ENCODE data around the gene NFAT5. TPM values are rescaled to one million over a fixed set of nuclear protein-coding genes. Genes with fewer than 3 reads are reported as not detected.

The NFAT5 gene
- total RNA-seq, 5 donors from 2014 or later (not counting 1 experiment from before 2014, with no cell fraction given): 24.3 to 33.7 (median 27.8) TPM

- no peaks in the 10 kb centered on the region for H3K36me3 ChIP-seq (ENCODE audit: control insufficient read depth in 2 of 2, extremely low read depth in 1 of 2, insufficient read depth in 1 of 2, low read length in 1 of 2)
- H3K36me3 Mint-ChIP-seq: peaks cover 13% of the 10 kb centered on the region
- no peak overlapping the region for H3K27ac ChIP-seq (ENCODE audit: low read length)
- no peak overlapping the region for H3K4me3 Mint-ChIP-seq
- CTCF ChIA-PET: no interaction called here
- no peaks in the 10 kb centered on the region for H3K4me1 ChIP-seq (ENCODE audit: control insufficient read depth in 1 of 2, extremely low read depth in 1 of 2, insufficient read depth in 2 of 2, low read length in 2 of 2)
- no peaks in the 10 kb centered on the region for H3K9me3 Mint-ChIP-seq
- no CpG with 5 or more reads among the region's 1 CpG for WGBS (ENCODE audit: insufficient coverage)
- POLR2A ChIA-PET: interaction anchor here in 1 of 2 donors (0.5 kb wide), 1 partner anchor 12 kb away, joined by 6 read pairs; no protein-coding TSS in a partner anchor
- H3K9me3 ChIP-seq: no peaks in the 10 kb centered on the region
- DNase-seq (peak in 1 of 35 experiments; percentile 5), ATAC-seq (replicated peaks in 1 of 4) (peak in 3 of 4 experiments; percentile 13 to 42 (median 42))
- H3K4me3 ChIP-seq (ENCODE audit: control insufficient read depth in 1 of 2, extremely low read depth in 1 of 2, low read length in 1 of 2): no peak overlapping the region
- peak overlapping the region; percentile 4 to 38 for H3K27ac Mint-ChIP-seq
- no peaks in the 10 kb centered on the region for H3K27me3 Mint-ChIP-seq
- H3K4me1 Mint-ChIP-seq: peaks cover 58 to 66% (median 62%) of the 10 kb centered on the region in 3 donors
- H3K27me3 ChIP-seq (replicated peaks in 1 of 2; ENCODE audit: control insufficient read depth in 2 of 2, extremely low read depth in 1 of 2, insufficient read depth in 2 of 2, low read length in 1 of 2): no peaks in the 10 kb centered on the region
These were observed 47.8 kb downstream of the NFAT5 start for GRCh38 chr16:69613378-69614154.

- no peaks in the 10 kb centered on the region for H3K36me3 ChIP-seq (ENCODE audit: control insufficient read depth in 2 of 2, extremely low read depth in 1 of 2, insufficient read depth in 1 of 2, low read length in 1 of 2)
- no peak overlapping the region for H3K4me3 ChIP-seq (ENCODE audit: control insufficient read depth in 1 of 2, extremely low read depth in 1 of 2, low read length in 1 of 2)
- POLR2A ChIA-PET: no interaction called here
- CTCF ChIA-PET: no interaction called here
- Mint-ChIP-seq H3K4me3 (no peak overlapping the region), H3K9me3 (no peaks in the 10 kb centered on the region), H3K27ac (peak overlapping the region in 1 of 2 donors; percentile 11), H3K4me1 (peaks cover 58 to 62% (median 60%) of the 10 kb centered on the region in 3 donors), H3K36me3 (peaks cover 14% of the 10 kb centered on the region), H3K27me3 (no peaks in the 10 kb centered on the region)
- ATAC-seq (replicated peaks in 1 of 4): no peak
- no peak overlapping the region for H3K27ac ChIP-seq (ENCODE audit: low read length)
- no peaks in the 10 kb centered on the region for H3K27me3 ChIP-seq (replicated peaks in 1 of 2; ENCODE audit: control insufficient read depth in 2 of 2, extremely low read depth in 1 of 2, insufficient read depth in 2 of 2, low read length in 1 of 2)
- no peaks in the 10 kb centered on the region for H3K4me1 ChIP-seq (ENCODE audit: control insufficient read depth in 1 of 2, extremely low read depth in 1 of 2, insufficient read depth in 2 of 2, low read length in 2 of 2)
- no peak for DNase-seq
- H3K9me3 ChIP-seq: no peaks in the 10 kb centered on the region
- 100% methylated on average over 1 of the region's 2 CpGs for WGBS (ENCODE audit: insufficient coverage)
These were observed 49.8 kb downstream of the NFAT5 start for GRCh38 chr16:69615528-69615927.

- no peaks in the 10 kb centered on the region for H3K27me3 Mint-ChIP-seq
- H3K36me3 Mint-ChIP-seq: peaks cover 16% of the 10 kb centered on the region
- Histone ChIP-seq H3K4me3 (ENCODE audit: control insufficient read depth in 1 of 2, extremely low read depth in 1 of 2, low read length in 1 of 2) (no peak overlapping the region), H3K27ac (ENCODE audit: low read length) (no peak overlapping the region), H3K9me3 (no peaks in the 10 kb centered on the region), H3K36me3 (ENCODE audit: control insufficient read depth in 2 of 2, extremely low read depth in 1 of 2, insufficient read depth in 1 of 2, low read length in 1 of 2) (no peaks in the 10 kb centered on the region), H3K4me1 (ENCODE audit: control insufficient read depth in 1 of 2, extremely low read depth in 1 of 2, insufficient read depth in 2 of 2, low read length in 2 of 2) (no peaks in the 10 kb centered on the region), H3K27me3 (replicated peaks in 1 of 2; ENCODE audit: control insufficient read depth in 2 of 2, extremely low read depth in 1 of 2, insufficient read depth in 2 of 2, low read length in 1 of 2) (no peaks in the 10 kb centered on the region)
- H3K9me3 Mint-ChIP-seq: no peaks in the 10 kb centered on the region
- no peak overlapping the region for H3K27ac Mint-ChIP-seq
- ChIA-PET CTCF (interaction anchor here in 1 of 2 donors (0.7 kb wide), 1 partner anchor 52 kb away, joined by 5 read pairs; no protein-coding TSS in a partner anchor), POLR2A (no interaction called here)
- H3K4me1 Mint-ChIP-seq: peaks cover 55 to 60% (median 57%) of the 10 kb centered on the region in 3 donors
- no peak for DNase-seq
- 100% methylated on average over 4 of the region's 4 CpGs for WGBS (ENCODE audit: insufficient coverage)
- no peak overlapping the region for H3K4me3 Mint-ChIP-seq
- no peak for ATAC-seq (replicated peaks in 1 of 4)
These were observed 50.3 kb downstream of the NFAT5 start for GRCh38 chr16:69616082-69616481.

- Histone ChIP-seq H3K4me1 (ENCODE audit: control insufficient read depth in 1 of 2, extremely low read depth in 1 of 2, insufficient read depth in 2 of 2, low read length in 2 of 2) (no peaks in the 10 kb centered on the region), H3K27ac (ENCODE audit: low read length) (no peak overlapping the region), H3K9me3 (no peaks in the 10 kb centered on the region), H3K36me3 (ENCODE audit: control insufficient read depth in 2 of 2, extremely low read depth in 1 of 2, insufficient read depth in 1 of 2, low read length in 1 of 2) (no peaks in the 10 kb centered on the region), H3K4me3 (ENCODE audit: control insufficient read depth in 1 of 2, extremely low read depth in 1 of 2, low read length in 1 of 2) (no peak overlapping the region), H3K27me3 (replicated peaks in 1 of 2; ENCODE audit: control insufficient read depth in 2 of 2, extremely low read depth in 1 of 2, insufficient read depth in 2 of 2, low read length in 1 of 2) (no peaks in the 10 kb centered on the region)
- H3K27ac Mint-ChIP-seq: no peak overlapping the region
- no peaks in the 10 kb centered on the region for H3K27me3 Mint-ChIP-seq
- H3K36me3 Mint-ChIP-seq: peaks cover 16% of the 10 kb centered on the region
- ChIA-PET CTCF (interaction anchor here in 1 of 2 donors (0.6 kb wide), 1 partner anchor 783 kb away, joined by 3 read pairs; no protein-coding TSS in a partner anchor), POLR2A (interaction anchor here (0.6 kb wide), 2 partner anchors 30 to 64 kb away, joined by 5 to 15 read pairs; no protein-coding TSS in a partner anchor)
- peaks cover 38 to 45% (median 43%) of the 10 kb centered on the region in 3 donors for H3K4me1 Mint-ChIP-seq
- H3K4me3 Mint-ChIP-seq: no peak overlapping the region
- ATAC-seq (replicated peaks in 1 of 4) (no peak), DNase-seq (no peak)
- no CpG with 5 or more reads among the region's 1 CpG for WGBS (ENCODE audit: insufficient coverage)
- H3K9me3 Mint-ChIP-seq: no peaks in the 10 kb centered on the region
These were observed 52.5 kb downstream of the NFAT5 start for GRCh38 chr16:69618307-69618706.

- H3K27me3 Mint-ChIP-seq: no peaks in the 10 kb centered on the region
- ATAC-seq (replicated peaks in 1 of 4) (no peak), DNase-seq (no peak)
- POLR2A ChIA-PET: interaction anchor here (0.6 kb wide), 2 partner anchors 30 to 63 kb away, joined by 5 to 15 read pairs; no protein-coding TSS in a partner anchor
- CTCF ChIA-PET: interaction anchor here (0.6 to 0.9 kb wide), 2 partner anchors 54 to 783 kb away, joined by 3 to 4 read pairs; no protein-coding TSS in a partner anchor
- Histone ChIP-seq H3K4me1 (ENCODE audit: control insufficient read depth in 1 of 2, extremely low read depth in 1 of 2, insufficient read depth in 2 of 2, low read length in 2 of 2) (no peaks in the 10 kb centered on the region), H3K36me3 (ENCODE audit: control insufficient read depth in 2 of 2, extremely low read depth in 1 of 2, insufficient read depth in 1 of 2, low read length in 1 of 2) (no peaks in the 10 kb centered on the region), H3K27ac (ENCODE audit: low read length) (no peak overlapping the region), H3K27me3 (replicated peaks in 1 of 2; ENCODE audit: control insufficient read depth in 2 of 2, extremely low read depth in 1 of 2, insufficient read depth in 2 of 2, low read length in 1 of 2) (no peaks in the 10 kb centered on the region), H3K4me3 (ENCODE audit: control insufficient read depth in 1 of 2, extremely low read depth in 1 of 2, low read length in 1 of 2) (no peak overlapping the region), H3K9me3 (no peaks in the 10 kb centered on the region)
- no peaks in the 10 kb centered on the region for H3K9me3 Mint-ChIP-seq
- peaks cover 34 to 41% (median 38%) of the 10 kb centered on the region in 3 donors for H3K4me1 Mint-ChIP-seq
- H3K27ac Mint-ChIP-seq: no peak overlapping the region
- peaks cover 16% of the 10 kb centered on the region for H3K36me3 Mint-ChIP-seq
- H3K4me3 Mint-ChIP-seq: no peak overlapping the region
- WGBS (ENCODE audit: insufficient coverage): no CpG with 5 or more reads among the region's 3 CpGs
These were observed 53.0 kb downstream of the NFAT5 start for GRCh38 chr16:69618721-69619120.

- no peak overlapping the region for H3K27ac ChIP-seq (ENCODE audit: low read length)
- no peaks in the 10 kb centered on the region for H3K4me1 ChIP-seq (ENCODE audit: control insufficient read depth in 1 of 2, extremely low read depth in 1 of 2, insufficient read depth in 2 of 2, low read length in 2 of 2)
- H3K27me3 ChIP-seq (replicated peaks in 1 of 2; ENCODE audit: control insufficient read depth in 2 of 2, extremely low read depth in 1 of 2, insufficient read depth in 2 of 2, low read length in 1 of 2): no peaks in the 10 kb centered on the region
- Mint-ChIP-seq H3K27ac (peak overlapping the region in 1 of 2 donors; percentile 17), H3K27me3 (no peaks in the 10 kb centered on the region), H3K36me3 (peaks cover 16% of the 10 kb centered on the region), H3K4me3 (no peak overlapping the region), H3K4me1 (peaks cover 29 to 37% (median 31%) of the 10 kb centered on the region in 3 donors), H3K9me3 (no peaks in the 10 kb centered on the region)
- no peaks in the 10 kb centered on the region for H3K9me3 ChIP-seq
- no peak overlapping the region for H3K4me3 ChIP-seq (ENCODE audit: control insufficient read depth in 1 of 2, extremely low read depth in 1 of 2, low read length in 1 of 2)
- DNase-seq (no peak), ATAC-seq (replicated peaks in 1 of 4) (no peak)
- POLR2A ChIA-PET: interaction anchor here in 1 of 2 donors (0.6 kb wide), 1 partner anchor 37 kb away, joined by 3 read pairs; no protein-coding TSS in a partner anchor
- CTCF ChIA-PET: interaction anchor here in 1 of 2 donors (0.9 kb wide), 1 partner anchor 55 kb away, joined by 4 read pairs; no protein-coding TSS in a partner anchor
- no peaks in the 10 kb centered on the region for H3K36me3 ChIP-seq (ENCODE audit: control insufficient read depth in 2 of 2, extremely low read depth in 1 of 2, insufficient read depth in 1 of 2, low read length in 1 of 2)
These were observed 53.7 kb downstream of the NFAT5 start for GRCh38 chr16:69619514-69619913.
